HepG2 (cell line): Measurements from ENCODE around the gene TEAD1. TPM values are rescaled to one million over a fixed set of nuclear protein-coding genes. Genes with fewer than 3 reads are reported as not detected.

Experiments
- ATAC-seq: fragments of 200-7000 bp; cut with Tn5 transposase; 3 replicates; pipeline ENCODE4 v1.9.1; 2020; ENCODE audit warnings: mild to moderate bottlenecking, moderate library complexity
- BruUV-seq: library from RNA; stranded (reverse); fragments of 400-500 nt; replicated peaks from 2 replicates; lab custom pipeline; 2021; lab: Mats Ljungman, UMichigan
- CTCF ChIA-PET: fragments of 300-600 bp; formaldehyde crosslinking; extraction: SDS; loops from one replicate; lab custom pipeline; 2021; ENCODE audit warnings: low total read pairs, inconsistent platforms, low intra/inter-chr PET ratio; lab: Yijun Ruan, JAX
- POLR2A ChIA-PET: fragments of 350-600 bp; sonication (Branson Sonifier 250); formaldehyde crosslinking; loops from one replicate; lab custom pipeline; 2020; ENCODE audit warnings: antibody characterized with exemption, inconsistent platforms; lab: Yijun Ruan, JAX
- DNase-seq: peaks from one replicate; pipeline ENCODE4 v3.0.0-alpha.2; 2015; ENCODE audit warnings: low spot score
- FAIRE-seq: peaks from 3 replicates; lab custom pipeline; 2011; peaks lifted over from hg19 to GRCh38; lab: Jason Lieb, UNC
- H2AFZ ChIP-seq: one replicate; pipeline ENCODE4 v1.6.1; 2011; ENCODE audit warnings: low read length, inconsistent platforms
- H3K27ac ChIP-seq: fragments of 300-600 bp; 3 replicates; pipeline ENCODE4 v1.8.0; 2011; ENCODE audit warnings: mixed run types, mild to moderate bottlenecking, mixed read lengths, low read length, inconsistent platforms; ENCODE audit not compliant: insufficient read depth; ENCODE audit errors: extremely low read length
- H3K27me3 ChIP-seq, 2 experiments: fragments of 200-600 bp in 1 of 2; 2 replicates in 1 of 2; 3 replicates in 1 of 2; pipeline versions ENCODE4 v1.6.0 to v1.8.0; 2011; ENCODE audit warnings: low read length in 2 of 2, mild to moderate bottlenecking in 2 of 2, moderate library complexity in 2 of 2, inconsistent platforms in 1 of 2; ENCODE audit not compliant: insufficient read depth in 2 of 2, control insufficient read depth in 1 of 2
- H3K36me3 ChIP-seq, 2 experiments: fragments of 200-600 bp in 1 of 2; replicated peaks in 1 of 2; 2 replicates in 1 of 2; 3 replicates in 1 of 2; pipeline versions ENCODE4 v1.5.1 to v1.8.0; 2011; ENCODE audit warnings: low read length in 2 of 2, inconsistent platforms in 1 of 2; ENCODE audit not compliant: insufficient read depth in 2 of 2, control insufficient read depth in 1 of 2
- H3K4me1 ChIP-seq: 2 replicates; pipeline ENCODE4 v1.5.1; 2012; ENCODE audit warnings: low read length, inconsistent platforms; ENCODE audit not compliant: insufficient read depth
- H3K4me2 ChIP-seq: 2 replicates; pipeline ENCODE4 v1.6.0; 2011; ENCODE audit warnings: low read depth, low read length, inconsistent platforms
- H3K4me3 ChIP-seq, 3 experiments: fragments of 200-600 bp in 1 of 3; sonication (generic), shearing (Covaris generic) in 1 of 3; replicated peaks in 1 of 3; 2 replicates each; pipeline ENCODE4 v1.5.1; 2011 to 2016; ENCODE audit warnings: low read length in 3 of 3, inconsistent platforms in 2 of 3, low read depth in 2 of 3, mild to moderate bottlenecking in 2 of 3, control low read depth in 1 of 3, mixed read lengths in 1 of 3; ENCODE audit not compliant: insufficient read depth in 1 of 3
- H3K79me2 ChIP-seq: one replicate; pipeline ENCODE4 v1.6.1; 2011; ENCODE audit warnings: low read length, inconsistent platforms; ENCODE audit not compliant: insufficient read depth
- H3K9ac ChIP-seq: 2 replicates; pipeline ENCODE4 v1.6.0; 2011; ENCODE audit warnings: mild to moderate bottlenecking, low read depth, low read length, inconsistent platforms; ENCODE audit not compliant: insufficient read depth
- H3K9me3 ChIP-seq: 2 replicates; pipeline ENCODE4 v1.5.1; 2012; ENCODE audit warnings: mild to moderate bottlenecking, low read length
- H4K20me1 ChIP-seq: 2 replicates; pipeline ENCODE4 v1.6.0; 2011; ENCODE audit warnings: inconsistent platforms, mild to moderate bottlenecking, low read length, moderate library complexity; ENCODE audit not compliant: insufficient read depth
- DMAP1 ChIP-seq: IDR thresholded peaks from 2 replicates; pipeline ENCODE4 v1.6.1; 2016
- GFI1 ChIP-seq: sonication (generic); formaldehyde crosslinking; IDR thresholded peaks from 2 replicates; pipeline ENCODE4 v1.5.0; 2020; ENCODE audit warnings: missing genetic modification reagents, mild to moderate bottlenecking, borderline replicate concordance
- HNRNPH1 ChIP-seq: fragments of 200-400 bp; formaldehyde crosslinking; optimal IDR thresholded peaks from 2 replicates; pipeline ENCODE3; 2017; ENCODE audit warnings: mild to moderate bottlenecking, low read depth, low read length
- KAT7 ChIP-seq: IDR thresholded peaks from 2 replicates; pipeline ENCODE4 v1.6.1; 2018; ENCODE audit warnings: borderline replicate concordance, missing compliant biosample characterization
- KDM6A ChIP-seq: IDR thresholded peaks from 2 replicates; pipeline ENCODE4 v1.6.1; 2016; ENCODE audit warnings: low read depth
- PHF8 ChIP-seq: sonication (generic); formaldehyde crosslinking; IDR thresholded peaks from 2 replicates; pipeline ENCODE4 v1.5.0; 2020; ENCODE audit warnings: missing genetic modification reagents
- RELA ChIP-seq: sonication (generic); formaldehyde crosslinking; IDR thresholded peaks from 2 replicates; pipeline ENCODE4 v1.4.0; 2020; ENCODE audit warnings: missing genetic modification reagents
- ZFP36L1 ChIP-seq: sonication (generic); formaldehyde crosslinking; IDR thresholded peaks from 2 replicates; pipeline ENCODE4 v1.8.0; 2022; ENCODE audit warnings: mild to moderate bottlenecking, missing genetic modification reagents, moderate library complexity
- ZNF20 ChIP-seq: sonication (generic); formaldehyde crosslinking; IDR thresholded peaks from 2 replicates; pipeline ENCODE4 v1.4.0; 2020; ENCODE audit warnings: mild to moderate bottlenecking, moderate library complexity, missing genetic modification reagents
- ZNF432 ChIP-seq: sonication (generic); formaldehyde crosslinking; IDR thresholded peaks from 2 replicates; pipeline ENCODE4 v1.5.0; 2020; ENCODE audit warnings: missing genetic modification reagents, mild to moderate bottlenecking, borderline replicate concordance
- WGBS: methylation state at CpG from one replicate; pipeline ENCODE4 v1.1.6; 2017; ENCODE audit warnings: low lambda C conversion rate; 5-methylcytosine and 5-hydroxymethylcytosine counted together
- in situ Hi-C: cut with HindIII; loops from 2 replicates; pipeline ENCODE4 v1.10.0; 2017; ENCODE audit warnings: low pct_unique_long_range_greater_than_20kb; ENCODE audit not compliant: extremely low pct_ligation_motif_present
- intact Hi-C: fragments of 100-400 bp; cut with micrococcal nuclease; formaldehyde crosslinking; loops from one replicate; pipeline ENCODE4 v1.10.0; 2022; ENCODE audit not compliant: unreplicated experiment
- polyA plus RNA-seq, 8 experiments: library from polyadenylated mRNA; depleted of rRNA in 3 of 8; stranded (reverse) in 7 of 8; unstranded in 1 of 8; fragments of >200 nt; fragmentation: Illumina TruSeq in 4 of 8; extraction: Trizol in 4 of 8; gene quantifications; 2 replicates each; pipeline versions ENCODE4 v1.2.1 to v1.2.3, GENCODE V29; 2011 to 2016; ENCODE audit warnings: low read depth in 4 of 8, missing spikeins in 1 of 8, mixed read lengths in 1 of 8; ENCODE audit not compliant: insufficient read depth in 1 of 8
- total RNA-seq, 5 experiments: library from RNA; depleted of rRNA; stranded (reverse); fragments of >200 nt; fragmentation: Illumina TruSeq; extraction: Trizol; gene quantifications; 2 replicates each; pipeline ENCODE4 v1.2.3, GENCODE V29; 2016; ENCODE audit warnings: low read depth in 1 of 5
- TF ChIP-seq, protein P1 (sequence below): sonication (generic); formaldehyde crosslinking; conservative IDR thresholded peaks from 2 replicates; pipeline ENCODE4 v1.5.0; 2020; ENCODE audit warnings: missing genetic modification reagents
- TF ChIP-seq, protein P2 (sequence below): sonication (generic); formaldehyde crosslinking; IDR thresholded peaks from 2 replicates; pipeline ENCODE4 v1.4.0; 2020; ENCODE audit warnings: mild to moderate bottlenecking, missing genetic modification reagents
- TF ChIP-seq, protein P3 (sequence below): sonication (generic); formaldehyde crosslinking; IDR thresholded peaks from 2 replicates; pipeline ENCODE4 v1.9.0; 2021; ENCODE audit warnings: missing genetic modification reagents, borderline replicate concordance

TEAD1 gene
- total and polyA plus RNA-seq, 2 of the 13 experiments (the other 11 are each of a cell fraction or from before 2014, with no cell fraction given) = 20.1 to 30.5 TPM

DNA sequence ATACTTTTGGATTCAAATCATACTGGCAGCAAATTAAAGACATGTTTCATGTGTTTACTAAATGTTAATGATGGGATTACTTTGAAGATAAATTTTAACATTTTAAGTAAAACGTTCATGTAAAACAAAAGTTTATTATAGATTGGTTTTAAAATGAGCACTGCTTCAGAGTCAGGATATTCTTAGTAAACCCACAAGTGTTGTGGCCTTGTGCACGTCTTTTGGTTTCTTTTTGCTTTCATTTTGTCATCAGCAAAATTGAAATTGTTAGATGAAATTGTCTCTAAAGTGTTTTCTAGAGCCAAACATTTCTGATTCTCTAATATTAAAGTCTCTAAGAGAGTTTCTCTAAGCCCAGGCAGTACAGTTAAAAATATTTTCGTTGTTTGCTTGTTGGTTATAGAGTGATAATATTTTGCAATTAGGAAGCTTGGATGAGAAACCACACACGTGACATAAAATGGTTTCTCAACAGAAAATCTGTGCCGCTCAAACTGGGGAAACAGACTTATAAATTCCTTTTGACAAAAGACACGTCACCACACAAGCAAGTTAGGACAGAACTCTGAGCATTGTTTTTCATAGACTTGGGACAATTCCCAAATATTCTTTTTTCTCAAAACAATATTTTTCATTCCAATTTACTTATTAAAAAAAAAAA, 164.4 kb downstream of the TEAD1 start:
- ChIA-PET CTCF (no interaction called here), POLR2A (interaction anchor here (0.6 kb wide), 1 partner anchor 168 kb away, joined by 3 read pairs; no protein-coding TSS in a partner anchor)
- in situ Hi-C loops = no loop called here
- intact Hi-C loops = no loop called here
- Histone ChIP-seq H3K9ac (no peak overlapping the region), H3K4me3 (no peak overlapping the region), H3K79me2 (peaks cover 20% of the 10 kb centered on the region), H3K36me3 (no peaks in the 10 kb centered on the region), H3K9me3 (no peaks in the 10 kb centered on the region), H3K27ac (no peak overlapping the region), H4K20me1 (no peaks in the 10 kb centered on the region), H3K4me1 (peaks cover 47% of the 10 kb centered on the region), H3K4me2 (no peak overlapping the region), H3K27me3 (no peaks in the 10 kb centered on the region), H2AFZ (no peak overlapping the region)
- 96% methylated on average over 6 of the region's 6 CpGs for WGBS
- FAIRE-seq (no peak), ATAC-seq (no peak), DNase-seq (no peak)
- no peak for TF ChIP-seq ZNF20
- TF ChIP-seq PHF8 (CRISPR knock-in tag) = no peak
- TF ChIP-seq ZFP36L1 = no peak
- TF ChIP-seq, protein P1, sequence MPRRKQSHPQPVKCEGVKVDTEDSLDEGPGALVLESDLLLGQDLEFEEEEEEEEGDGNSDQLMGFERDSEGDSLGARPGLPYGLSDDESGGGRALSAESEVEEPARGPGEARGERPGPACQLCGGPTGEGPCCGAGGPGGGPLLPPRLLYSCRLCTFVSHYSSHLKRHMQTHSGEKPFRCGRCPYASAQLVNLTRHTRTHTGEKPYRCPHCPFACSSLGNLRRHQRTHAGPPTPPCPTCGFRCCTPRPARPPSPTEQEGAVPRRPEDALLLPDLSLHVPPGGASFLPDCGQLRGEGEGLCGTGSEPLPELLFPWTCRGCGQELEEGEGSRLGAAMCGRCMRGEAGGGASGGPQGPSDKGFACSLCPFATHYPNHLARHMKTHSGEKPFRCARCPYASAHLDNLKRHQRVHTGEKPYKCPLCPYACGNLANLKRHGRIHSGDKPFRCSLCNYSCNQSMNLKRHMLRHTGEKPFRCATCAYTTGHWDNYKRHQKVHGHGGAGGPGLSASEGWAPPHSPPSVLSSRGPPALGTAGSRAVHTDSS = no peak
- TF ChIP-seq RELA (CRISPR knock-in tag) = no peak
- no peak for TF ChIP-seq KAT7 (CRISPR knock-in tag)
- TF ChIP-seq, protein P2, sequence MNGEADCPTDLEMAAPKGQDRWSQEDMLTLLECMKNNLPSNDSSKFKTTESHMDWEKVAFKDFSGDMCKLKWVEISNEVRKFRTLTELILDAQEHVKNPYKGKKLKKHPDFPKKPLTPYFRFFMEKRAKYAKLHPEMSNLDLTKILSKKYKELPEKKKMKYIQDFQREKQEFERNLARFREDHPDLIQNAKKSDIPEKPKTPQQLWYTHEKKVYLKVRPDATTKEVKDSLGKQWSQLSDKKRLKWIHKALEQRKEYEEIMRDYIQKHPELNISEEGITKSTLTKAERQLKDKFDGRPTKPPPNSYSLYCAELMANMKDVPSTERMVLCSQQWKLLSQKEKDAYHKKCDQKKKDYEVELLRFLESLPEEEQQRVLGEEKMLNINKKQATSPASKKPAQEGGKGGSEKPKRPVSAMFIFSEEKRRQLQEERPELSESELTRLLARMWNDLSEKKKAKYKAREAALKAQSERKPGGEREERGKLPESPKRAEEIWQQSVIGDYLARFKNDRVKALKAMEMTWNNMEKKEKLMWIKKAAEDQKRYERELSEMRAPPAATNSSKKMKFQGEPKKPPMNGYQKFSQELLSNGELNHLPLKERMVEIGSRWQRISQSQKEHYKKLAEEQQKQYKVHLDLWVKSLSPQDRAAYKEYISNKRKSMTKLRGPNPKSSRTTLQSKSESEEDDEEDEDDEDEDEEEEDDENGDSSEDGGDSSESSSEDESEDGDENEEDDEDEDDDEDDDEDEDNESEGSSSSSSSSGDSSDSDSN = no peak
- TF ChIP-seq DMAP1 (CRISPR knock-in tag) = no peak
- no peak for TF ChIP-seq HNRNPH1
- TF ChIP-seq, protein P3, sequence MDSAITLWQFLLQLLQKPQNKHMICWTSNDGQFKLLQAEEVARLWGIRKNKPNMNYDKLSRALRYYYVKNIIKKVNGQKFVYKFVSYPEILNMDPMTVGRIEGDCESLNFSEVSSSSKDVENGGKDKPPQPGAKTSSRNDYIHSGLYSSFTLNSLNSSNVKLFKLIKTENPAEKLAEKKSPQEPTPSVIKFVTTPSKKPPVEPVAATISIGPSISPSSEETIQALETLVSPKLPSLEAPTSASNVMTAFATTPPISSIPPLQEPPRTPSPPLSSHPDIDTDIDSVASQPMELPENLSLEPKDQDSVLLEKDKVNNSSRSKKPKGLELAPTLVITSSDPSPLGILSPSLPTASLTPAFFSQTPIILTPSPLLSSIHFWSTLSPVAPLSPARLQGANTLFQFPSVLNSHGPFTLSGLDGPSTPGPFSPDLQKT = no peak
- no peak for TF ChIP-seq KDM6A
- TF ChIP-seq ZNF432 (CRISPR knock-in tag) = no peak
- TF ChIP-seq GFI1 (CRISPR knock-in tag) = no peak
- no TSS peak for BruUV-seq
